ENCODE results near the gene TCF7L1.

TCF7L1 gene

DNA sequence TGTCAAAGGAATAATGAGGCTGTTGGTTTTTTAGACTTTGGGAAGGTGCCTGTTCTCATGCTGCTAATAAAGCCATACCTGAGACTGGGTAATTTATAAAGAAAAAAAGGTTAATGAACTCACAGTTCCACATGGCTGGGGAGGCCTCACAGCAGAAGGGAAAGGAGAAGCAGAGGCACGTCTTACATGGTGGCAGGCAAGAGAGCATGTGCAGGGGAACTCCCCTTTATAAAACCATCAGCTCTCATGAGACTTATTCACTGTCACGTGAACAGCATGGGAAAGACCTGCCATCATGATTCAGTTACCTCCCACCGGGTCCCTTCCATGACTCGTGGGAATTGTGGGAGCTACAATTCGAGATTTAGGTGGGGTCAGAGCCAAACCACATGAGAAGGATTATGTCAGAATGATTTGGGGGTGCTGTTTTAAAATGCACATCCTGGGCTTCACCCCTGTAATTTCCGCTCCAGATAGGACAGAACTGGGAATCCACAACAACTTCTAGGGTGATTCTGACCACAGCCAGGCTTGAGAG, 37.8 kb downstream of the TCF7L1 start:
- H3K27me3 ChIP-seq (ENCODE audit: insufficient read depth, poor library complexity, severe bottlenecking), result no peaks in the 10 kb centered on the region
- H3K27ac ChIP-seq (ENCODE audit: poor library complexity, severe bottlenecking), result no peak overlapping the region
- ATAC-seq (ENCODE audit: low read depth) (no peak), DNase-seq (ENCODE audit: low spot score) (no peak)
- no peak overlapping the region for H3K4me3 ChIP-seq (ENCODE audit: severe bottlenecking)
- H3K4me1 ChIP-seq (ENCODE audit: insufficient read depth, poor library complexity, severe bottlenecking), result peaks cover 4% of the 10 kb centered on the region
- H3K36me3 ChIP-seq (ENCODE audit: low read depth), result no peaks in the 10 kb centered on the region; the same call in 1 of the 2 replicates
- TF ChIP-seq, protein P1, sequence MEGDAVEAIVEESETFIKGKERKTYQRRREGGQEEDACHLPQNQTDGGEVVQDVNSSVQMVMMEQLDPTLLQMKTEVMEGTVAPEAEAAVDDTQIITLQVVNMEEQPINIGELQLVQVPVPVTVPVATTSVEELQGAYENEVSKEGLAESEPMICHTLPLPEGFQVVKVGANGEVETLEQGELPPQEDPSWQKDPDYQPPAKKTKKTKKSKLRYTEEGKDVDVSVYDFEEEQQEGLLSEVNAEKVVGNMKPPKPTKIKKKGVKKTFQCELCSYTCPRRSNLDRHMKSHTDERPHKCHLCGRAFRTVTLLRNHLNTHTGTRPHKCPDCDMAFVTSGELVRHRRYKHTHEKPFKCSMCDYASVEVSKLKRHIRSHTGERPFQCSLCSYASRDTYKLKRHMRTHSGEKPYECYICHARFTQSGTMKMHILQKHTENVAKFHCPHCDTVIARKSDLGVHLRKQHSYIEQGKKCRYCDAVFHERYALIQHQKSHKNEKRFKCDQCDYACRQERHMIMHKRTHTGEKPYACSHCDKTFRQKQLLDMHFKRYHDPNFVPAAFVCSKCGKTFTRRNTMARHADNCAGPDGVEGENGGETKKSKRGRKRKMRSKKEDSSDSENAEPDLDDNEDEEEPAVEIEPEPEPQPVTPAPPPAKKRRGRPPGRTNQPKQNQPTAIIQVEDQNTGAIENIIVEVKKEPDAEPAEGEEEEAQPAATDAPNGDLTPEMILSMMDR (IDR thresholded peaks at IDR 0.05; ENCODE audit: poor library complexity, severe bottlenecking), result no peak
- no peaks in the 10 kb centered on the region for H3K9me3 ChIP-seq (ENCODE audit: severe bottlenecking)

- Histone ChIP-seq H3K9me3 (ENCODE audit: severe bottlenecking) (no peaks in the 10 kb centered on the region), H3K4me1 (ENCODE audit: insufficient read depth, poor library complexity, severe bottlenecking) (peaks cover 4% of the 10 kb centered on the region), H3K36me3 (ENCODE audit: low read depth) (no peaks in the 10 kb centered on the region; the same call in 1 of the 2 replicates), H3K4me3 (ENCODE audit: severe bottlenecking) (no peak overlapping the region), H3K27me3 (ENCODE audit: insufficient read depth, poor library complexity, severe bottlenecking) (no peaks in the 10 kb centered on the region), H3K27ac (ENCODE audit: poor library complexity, severe bottlenecking) (no peak overlapping the region)
- ATAC-seq (ENCODE audit: low read depth) (no peak), DNase-seq (ENCODE audit: low spot score) (no peak)
- TF ChIP-seq, protein P1 (IDR thresholded peaks at IDR 0.05; ENCODE audit: poor library complexity, severe bottlenecking), result no peak
Measured at GRCh38 chr2:85171916-85172315, 38.7 kb downstream of the TCF7L1 start.

GRCh38 chr2:85173909-85174308, 40.7 kb downstream of the TCF7L1 start:
- no peaks in the 10 kb centered on the region; the same call in 1 of the 2 replicates for H3K36me3 ChIP-seq (ENCODE audit: low read depth)
- peaks cover 4% of the 10 kb centered on the region for H3K4me1 ChIP-seq (ENCODE audit: insufficient read depth, poor library complexity, severe bottlenecking)
- H3K27me3 ChIP-seq (ENCODE audit: insufficient read depth, poor library complexity, severe bottlenecking), result no peaks in the 10 kb centered on the region
- no peaks in the 10 kb centered on the region for H3K9me3 ChIP-seq (ENCODE audit: severe bottlenecking)
- H3K4me3 ChIP-seq (ENCODE audit: severe bottlenecking), result no peak overlapping the region
- DNase-seq (ENCODE audit: low spot score), result no peak
- H3K27ac ChIP-seq (ENCODE audit: poor library complexity, severe bottlenecking), result no peak overlapping the region
- TF ChIP-seq, protein P1 (IDR thresholded peaks at IDR 0.05; ENCODE audit: poor library complexity, severe bottlenecking), result no peak
- ATAC-seq (ENCODE audit: low read depth), result no peak

DNA sequence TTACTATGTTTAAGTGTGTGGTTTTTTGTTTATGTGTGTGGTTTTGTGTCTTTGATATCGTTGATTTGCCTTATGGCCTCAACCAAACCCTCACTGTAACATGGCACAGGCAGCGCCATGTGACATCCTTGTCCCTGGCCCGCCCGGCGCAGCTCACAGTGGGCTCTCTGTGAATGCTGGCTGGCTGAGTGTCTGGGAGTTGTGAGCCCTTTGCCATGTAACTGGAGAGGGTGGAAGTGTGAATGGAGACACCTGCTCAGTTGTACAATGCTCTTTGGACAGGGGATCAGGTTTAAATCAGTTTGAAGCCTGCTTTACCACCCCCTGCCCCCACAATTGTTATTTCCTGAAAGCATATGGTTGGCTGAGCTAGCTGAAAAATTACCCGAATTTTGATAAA, 41.8 kb downstream of the TCF7L1 start:
- DNase-seq (ENCODE audit: low spot score) (no peak), ATAC-seq (ENCODE audit: low read depth) (no peak)
- Histone ChIP-seq H3K36me3 (ENCODE audit: low read depth) (no peaks in the 10 kb centered on the region; the same call in 1 of the 2 replicates), H3K9me3 (ENCODE audit: severe bottlenecking) (no peaks in the 10 kb centered on the region), H3K4me1 (ENCODE audit: insufficient read depth, poor library complexity, severe bottlenecking) (peaks cover 4% of the 10 kb centered on the region), H3K4me3 (ENCODE audit: severe bottlenecking) (no peak overlapping the region), H3K27ac (ENCODE audit: poor library complexity, severe bottlenecking) (no peak overlapping the region), H3K27me3 (ENCODE audit: insufficient read depth, poor library complexity, severe bottlenecking) (no peaks in the 10 kb centered on the region)
- TF ChIP-seq, protein P1 (IDR thresholded peaks at IDR 0.05; ENCODE audit: poor library complexity, severe bottlenecking), result no peak
